ENCODE measurements around the gene NMRK1. TPM values are rescaled to one million over a fixed set of nuclear protein-coding genes. Genes with fewer than 3 reads are reported as not detected.

NMRK1 gene
- total RNA-seq, 2 donors from 2014 or later: 22.0 to 23.0 TPM

DNA sequence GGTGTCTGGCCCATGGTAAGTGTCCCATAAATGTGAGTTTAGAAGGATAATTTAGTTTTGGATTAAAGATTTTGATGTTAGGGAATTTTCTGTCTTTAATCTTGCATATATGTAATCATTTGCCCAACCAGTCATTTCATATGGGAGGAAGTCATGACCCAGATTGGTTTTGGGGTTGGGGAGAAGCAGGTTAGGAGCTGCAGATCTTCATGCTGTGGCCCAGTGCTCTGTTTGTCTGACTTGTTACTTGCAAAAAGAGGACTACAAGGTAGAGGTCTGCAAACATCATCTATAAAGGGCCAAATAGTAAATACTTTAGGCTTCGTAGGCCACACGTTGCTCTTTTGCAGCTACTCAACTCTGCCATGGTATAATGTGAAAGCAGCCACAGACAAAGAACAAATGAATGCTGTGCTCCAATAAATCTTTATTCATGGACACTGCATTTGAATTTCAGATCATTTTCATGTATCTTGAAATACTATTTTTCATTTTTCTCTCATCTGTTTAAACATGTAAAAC lies 17.1 kb upstream of the NMRK1 start:
- intact Hi-C loops (cut with DNase I): no loop called here
- no peak for DNase-seq (ENCODE audit: low spot score)

DNA sequence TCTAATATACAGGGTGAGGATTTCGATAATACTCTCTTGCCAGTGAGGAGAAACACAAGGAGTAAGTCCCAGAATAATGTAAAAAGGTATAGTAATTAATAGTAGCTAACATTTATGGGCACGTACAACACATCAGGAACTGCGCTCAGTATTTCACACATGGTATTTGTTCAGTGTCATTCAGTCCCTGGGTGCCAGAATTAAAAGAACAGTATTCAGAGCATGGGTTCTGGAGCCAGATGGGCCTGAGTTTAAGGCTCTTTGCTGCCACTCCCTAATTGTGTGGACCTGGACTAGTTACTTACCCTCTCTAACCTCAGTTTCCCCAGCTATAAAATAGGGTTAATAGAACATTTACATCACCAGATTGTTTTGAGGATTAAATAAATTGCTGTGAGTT lies 16.7 kb upstream of the NMRK1 start:
- intact Hi-C loops (cut with DNase I): no loop called here

GRCh38 chr9:75102177-75102790 lies 14.3 kb upstream of the NMRK1 start:
- intact Hi-C loops (cut with DNase I): no loop called here
- DNase-seq (ENCODE audit: low spot score): no peak

More for the DNA sequence above, 16.7 kb upstream of the NMRK1 start:
- DNase-seq (ENCODE audit: low spot score): no peak

GRCh38 chr9:75101004-75101588 lies 13.1 kb upstream of the NMRK1 start:
- no peak for DNase-seq (ENCODE audit: low spot score)
- intact Hi-C loops (cut with DNase I): no loop called here

GRCh38 chr9:75096796-75097195 lies 8.8 kb upstream of the NMRK1 start:
- intact Hi-C loops (cut with DNase I): no loop called here
- no peak for DNase-seq (ENCODE audit: low spot score)

DNA sequence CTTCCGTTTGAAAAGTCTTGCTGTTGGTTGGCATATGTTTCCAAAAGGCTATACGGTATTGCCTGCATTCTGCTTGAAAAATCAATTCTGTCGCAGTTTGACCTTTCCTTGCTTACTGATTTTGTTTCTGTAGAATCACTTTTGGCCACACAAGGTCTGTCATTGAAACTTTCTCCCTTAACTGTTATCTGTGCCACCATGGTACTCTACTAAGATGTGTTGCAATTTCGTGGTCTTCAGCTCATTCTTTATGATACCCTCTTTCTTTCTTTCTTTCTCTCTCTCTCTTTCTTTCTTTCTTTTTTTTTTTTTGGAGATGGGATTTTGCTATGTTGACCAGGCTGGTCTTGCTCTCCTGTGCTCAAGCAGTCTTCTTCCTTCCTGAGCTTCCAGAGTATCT lies 4.8 kb upstream of the NMRK1 start:
- DNase-seq (ENCODE audit: low spot score): no peak
- intact Hi-C loops (cut with DNase I): no loop called here

DNA sequence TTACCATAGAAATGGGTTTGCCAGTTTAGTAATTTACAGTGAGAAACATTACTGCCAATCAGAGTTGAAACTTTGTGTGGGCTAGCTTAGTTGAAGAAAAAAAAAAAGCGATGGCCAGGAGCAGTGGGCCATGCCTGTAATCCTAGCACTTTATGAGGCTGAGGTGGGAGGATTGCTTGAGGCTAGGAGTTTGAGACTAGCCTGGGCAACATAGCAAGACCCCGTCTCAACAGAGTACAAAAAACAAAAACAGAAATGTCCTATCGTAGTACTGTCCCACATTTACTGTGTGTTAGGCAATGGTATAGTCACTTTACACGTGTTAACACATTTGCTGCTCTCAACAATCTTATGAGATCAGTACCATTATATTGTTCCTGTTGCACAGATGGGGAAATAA lies 2.6 kb upstream of the NMRK1 start:
- no peak for DNase-seq (ENCODE audit: low spot score)
- intact Hi-C loops (cut with DNase I): no loop called here

DNA sequence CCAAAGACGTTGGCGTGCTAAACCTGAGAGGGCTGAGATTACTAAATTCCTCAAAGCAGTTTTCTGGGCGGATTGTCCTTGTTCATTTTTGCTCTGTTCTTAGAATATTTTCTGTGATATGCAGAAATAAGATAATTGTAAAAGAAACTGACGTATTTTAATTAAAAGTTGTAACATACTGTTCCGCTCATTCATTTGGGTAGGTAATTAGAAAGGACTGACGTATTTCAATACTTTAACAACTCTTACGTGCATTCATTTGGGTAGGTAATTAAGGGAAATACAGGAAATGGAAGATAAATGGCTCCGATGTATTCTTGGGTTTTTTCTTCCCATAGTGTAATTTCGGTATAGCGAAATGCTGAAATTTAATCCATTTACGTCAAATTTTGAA lies 1.4 kb upstream of the NMRK1 start:
- DNase-seq (ENCODE audit: low spot score): no peak
- intact Hi-C loops (cut with DNase I): loop anchor here in 1 of 2 donors (10.0 kb wide), 1 partner anchor 315 kb away; no protein-coding TSS in a partner anchor

DNA sequence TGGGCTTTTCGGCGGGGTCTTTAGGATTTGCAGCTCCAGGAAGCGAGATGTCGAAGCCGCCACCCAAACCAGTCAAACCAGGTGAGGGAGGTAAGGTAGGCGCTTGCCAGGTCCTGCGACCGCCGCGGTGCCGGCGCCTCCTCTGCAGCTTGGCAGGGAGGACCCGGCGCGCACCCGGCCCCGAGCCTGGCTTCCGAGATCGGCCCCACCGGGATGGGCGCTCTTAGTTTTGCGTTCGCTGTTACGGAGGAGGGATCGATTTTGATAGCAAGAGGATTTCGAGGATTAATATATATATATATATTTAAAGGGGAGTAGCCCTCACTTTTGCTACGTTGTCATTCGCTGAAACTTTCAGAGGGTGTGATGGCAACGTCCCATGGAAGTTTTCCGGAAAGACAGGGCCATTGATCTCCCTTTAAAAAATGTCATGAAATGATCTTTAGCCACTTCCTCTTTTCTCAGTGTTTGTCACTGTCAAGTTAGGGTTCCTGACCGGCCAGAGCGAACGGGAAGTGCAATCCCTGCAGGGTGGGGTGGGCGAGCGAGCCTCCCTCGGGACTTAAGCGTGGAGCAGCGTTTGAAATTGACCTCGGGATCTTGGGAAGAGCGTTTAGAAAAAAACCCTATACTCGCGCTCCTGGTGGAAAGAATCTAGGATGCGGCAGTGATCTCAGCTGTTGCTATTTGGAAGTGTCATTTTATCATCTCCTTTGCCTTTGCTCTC lies 854 bp upstream of the NMRK1 start:
- peak; percentile 92 for DNase-seq (ENCODE audit: low spot score)

DNA sequence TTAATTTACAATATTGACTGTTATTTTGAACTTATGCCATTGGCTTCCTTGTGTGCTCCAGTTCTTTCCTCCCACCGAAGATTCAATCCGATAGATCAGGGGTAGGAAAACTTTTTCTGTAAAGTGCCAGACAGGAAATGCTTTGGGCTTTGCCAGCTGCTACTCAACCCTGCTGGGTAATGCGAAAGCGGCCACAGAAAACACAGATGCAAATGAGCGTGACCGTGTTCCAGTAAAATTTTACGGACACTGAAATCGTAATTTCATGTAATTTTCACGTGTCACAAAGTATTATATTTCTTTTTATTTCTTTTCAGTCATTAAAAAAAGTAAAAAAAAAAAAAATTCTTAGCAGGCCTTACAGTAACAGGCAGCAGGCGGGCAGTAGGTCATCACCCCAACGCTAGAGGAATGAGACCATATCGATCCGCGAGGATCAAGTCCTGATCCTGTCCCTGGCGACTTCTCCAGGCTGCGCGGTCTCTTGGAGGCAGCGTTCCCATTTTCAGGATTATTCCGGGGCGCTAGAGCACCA lies 599 bp downstream of the NMRK1 start:
- intact Hi-C loops (cut with DNase I): loop anchor here in 1 of 2 donors (10.0 kb wide), 1 partner anchor 313 kb away; no protein-coding TSS in a partner anchor
- DNase-seq (ENCODE audit: low spot score): no peak

More for the DNA sequence above, 854 bp upstream of the NMRK1 start:
- intact Hi-C loops (cut with DNase I): loop anchor here in 1 of 2 donors (10.0 kb wide), 1 partner anchor 314 kb away; no protein-coding TSS in a partner anchor

GRCh38 chr9:75086541-75087288 lies 1.2 kb downstream of the NMRK1 start:
- DNase-seq (ENCODE audit: low spot score): no peak
- intact Hi-C loops (cut with DNase I): loop anchor here in 1 of 2 donors (10.0 kb wide), 1 partner anchor 312 kb away; no protein-coding TSS in a partner anchor

DNA sequence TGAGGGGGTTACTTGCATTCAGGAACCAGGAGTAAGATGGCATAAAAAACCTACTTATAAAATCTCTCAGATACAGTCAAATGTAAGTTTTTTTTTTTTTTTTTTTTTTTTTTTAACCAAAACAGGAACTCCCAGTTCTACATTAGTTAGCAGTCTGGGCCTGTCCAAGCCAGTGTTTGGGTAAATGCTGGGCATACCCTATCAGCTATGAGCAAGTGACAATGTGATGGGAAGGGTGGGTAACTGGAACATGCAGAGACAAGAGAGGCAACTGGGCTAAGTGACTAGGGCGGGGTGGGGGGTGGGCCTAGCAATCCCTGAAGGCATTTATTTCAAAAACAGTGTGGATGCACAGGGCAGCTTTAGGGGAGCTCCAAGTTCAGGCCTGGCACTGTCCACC lies 2.3 kb downstream of the NMRK1 start:
- intact Hi-C loops (cut with DNase I): loop anchor here in 1 of 2 donors (10.0 kb wide), 1 partner anchor 311 kb away; no protein-coding TSS in a partner anchor
- DNase-seq (ENCODE audit: low spot score): no peak

DNA sequence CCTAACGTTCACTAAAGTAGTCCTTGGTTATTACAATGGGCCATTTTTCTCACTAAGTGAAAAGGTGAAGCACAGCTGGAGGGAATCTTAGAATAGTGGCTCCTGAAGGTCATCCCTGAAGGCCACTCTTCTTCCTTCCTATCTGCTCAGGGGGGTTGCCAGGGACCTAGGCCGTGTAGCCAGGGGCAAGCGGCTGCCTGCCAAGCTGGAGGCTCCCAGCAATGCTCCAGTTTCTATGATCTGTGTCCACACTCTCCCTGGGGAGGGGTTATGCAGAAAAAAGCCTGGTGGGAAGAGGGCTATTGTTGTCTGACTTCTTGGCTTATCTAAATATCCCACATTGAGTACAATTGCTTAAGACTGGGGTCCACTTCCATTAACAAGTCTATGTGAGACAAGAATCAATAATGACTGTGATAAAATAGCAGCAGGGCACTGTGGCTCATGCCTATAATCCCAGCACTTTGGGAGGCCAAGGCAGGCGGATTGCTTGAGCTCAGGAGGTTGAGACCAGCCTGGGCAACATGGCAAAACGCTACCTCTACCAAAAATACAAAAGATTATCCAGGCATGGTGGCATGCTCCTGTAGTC lies 3.8 kb downstream of the NMRK1 start:
- no peak for DNase-seq (ENCODE audit: low spot score)
- intact Hi-C loops (cut with DNase I): loop anchor here in 1 of 2 donors (10.0 kb wide), 1 partner anchor 309 kb away; no protein-coding TSS in a partner anchor

- intact Hi-C loops (cut with DNase I): loop anchor here in 1 of 2 donors (10.0 kb wide), 1 partner anchor 309 kb away; no protein-coding TSS in a partner anchor
- no peak for DNase-seq (ENCODE audit: low spot score)
Measured at GRCh38 chr9:75083188-75083970, 4.6 kb downstream of the NMRK1 start.

DNA sequence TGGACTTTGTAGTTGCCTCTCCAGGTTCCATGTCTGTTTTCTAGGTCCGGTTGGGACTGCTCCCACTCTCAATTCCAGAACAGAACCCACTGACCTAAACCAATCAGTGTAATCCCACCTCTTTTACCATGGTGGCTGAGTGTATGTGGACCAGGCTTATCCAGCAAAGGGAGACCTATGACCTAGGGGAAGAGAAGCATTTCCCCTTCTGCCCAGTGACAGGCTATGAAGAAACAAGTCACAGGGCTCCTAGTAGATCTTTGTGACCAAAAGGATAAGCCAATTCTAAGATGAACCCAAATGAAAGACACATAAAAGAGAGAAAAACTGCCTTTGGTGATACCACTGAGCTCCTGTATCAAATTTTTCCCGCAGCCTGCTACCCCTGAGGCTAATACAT lies 6.3 kb downstream of the NMRK1 start:
- no peak for DNase-seq (ENCODE audit: low spot score)
- intact Hi-C loops (cut with DNase I): loop anchor here in 1 of 2 donors (10.0 kb wide), 1 partner anchor 307 kb away; no protein-coding TSS in a partner anchor

- no peak for DNase-seq (ENCODE audit: low spot score)
- intact Hi-C loops (cut with DNase I): no loop called here
Measured at GRCh38 chr9:75072895-75073294, 15.1 kb downstream of the NMRK1 start.

- no peak for DNase-seq (ENCODE audit: low spot score)
- intact Hi-C loops (cut with DNase I): no loop called here
Measured at GRCh38 chr9:75071530-75072122, 16.3 kb downstream of the NMRK1 start.
